Measurements from ENCODE around the gene ACOX3.

- TF ChIP-seq CTCF (IDR thresholded peaks at IDR 0.05) (no peak), POLR2A (IDR thresholded peaks at IDR 0.05) (no peak)
These were observed 31.1 kb downstream of the ACOX3 start for GRCh38 chr4:8409264-8410065.
